ENCODE results near the gene RNU1-4.

DNA sequence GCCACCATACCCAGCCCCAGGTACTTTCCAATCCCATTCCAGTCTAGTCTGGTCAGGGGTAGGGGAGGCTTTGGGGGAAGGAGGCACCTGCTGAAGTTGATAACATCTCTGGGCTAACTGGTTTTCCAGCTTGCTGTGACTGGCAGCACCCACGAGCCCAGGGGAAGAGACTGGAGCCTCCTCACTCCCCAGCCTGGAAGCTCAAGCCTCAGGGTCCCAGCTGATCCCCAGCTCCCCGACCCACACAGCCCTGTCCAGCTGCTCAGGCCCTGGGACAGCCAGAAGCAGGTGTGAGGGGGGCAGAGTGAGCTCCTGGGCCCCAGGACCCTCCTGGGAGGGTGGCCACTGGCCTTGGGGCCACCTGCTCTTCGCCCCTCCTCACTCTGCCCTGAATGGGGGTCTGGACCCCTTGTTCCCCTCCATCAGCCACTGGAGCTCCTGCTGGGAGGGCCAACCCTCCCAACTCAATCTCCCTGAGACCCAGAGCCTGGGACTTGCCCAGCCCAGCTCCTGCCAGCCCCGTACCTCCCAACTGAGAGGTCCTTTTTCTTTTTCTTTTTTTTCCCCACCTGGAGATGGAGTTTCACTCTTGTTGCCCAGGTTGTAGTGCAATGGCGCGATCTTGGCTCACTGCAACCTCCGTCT, 23.5 kb upstream of the RNU1-4 start:
- TF ChIP-seq POLR2A (IDR thresholded peaks at IDR 0.05): no peak
- TF ChIP-seq, protein P1, sequence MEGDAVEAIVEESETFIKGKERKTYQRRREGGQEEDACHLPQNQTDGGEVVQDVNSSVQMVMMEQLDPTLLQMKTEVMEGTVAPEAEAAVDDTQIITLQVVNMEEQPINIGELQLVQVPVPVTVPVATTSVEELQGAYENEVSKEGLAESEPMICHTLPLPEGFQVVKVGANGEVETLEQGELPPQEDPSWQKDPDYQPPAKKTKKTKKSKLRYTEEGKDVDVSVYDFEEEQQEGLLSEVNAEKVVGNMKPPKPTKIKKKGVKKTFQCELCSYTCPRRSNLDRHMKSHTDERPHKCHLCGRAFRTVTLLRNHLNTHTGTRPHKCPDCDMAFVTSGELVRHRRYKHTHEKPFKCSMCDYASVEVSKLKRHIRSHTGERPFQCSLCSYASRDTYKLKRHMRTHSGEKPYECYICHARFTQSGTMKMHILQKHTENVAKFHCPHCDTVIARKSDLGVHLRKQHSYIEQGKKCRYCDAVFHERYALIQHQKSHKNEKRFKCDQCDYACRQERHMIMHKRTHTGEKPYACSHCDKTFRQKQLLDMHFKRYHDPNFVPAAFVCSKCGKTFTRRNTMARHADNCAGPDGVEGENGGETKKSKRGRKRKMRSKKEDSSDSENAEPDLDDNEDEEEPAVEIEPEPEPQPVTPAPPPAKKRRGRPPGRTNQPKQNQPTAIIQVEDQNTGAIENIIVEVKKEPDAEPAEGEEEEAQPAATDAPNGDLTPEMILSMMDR (IDR thresholded peaks at IDR 0.05): no peak

All from uterus (tissue), 2 donors.